Measurements from ENCODE around the gene TUBA4A. TPM values are rescaled to one million over a fixed set of nuclear protein-coding genes. Genes with fewer than 3 reads are reported as not detected.

The TUBA4A gene
- total and polyA plus RNA-seq, 10 of the 15 experiments (the other 5 are each of a cell fraction or from before 2014, with no cell fraction given), result 58.2 to 325 (median 134) TPM

DNA sequence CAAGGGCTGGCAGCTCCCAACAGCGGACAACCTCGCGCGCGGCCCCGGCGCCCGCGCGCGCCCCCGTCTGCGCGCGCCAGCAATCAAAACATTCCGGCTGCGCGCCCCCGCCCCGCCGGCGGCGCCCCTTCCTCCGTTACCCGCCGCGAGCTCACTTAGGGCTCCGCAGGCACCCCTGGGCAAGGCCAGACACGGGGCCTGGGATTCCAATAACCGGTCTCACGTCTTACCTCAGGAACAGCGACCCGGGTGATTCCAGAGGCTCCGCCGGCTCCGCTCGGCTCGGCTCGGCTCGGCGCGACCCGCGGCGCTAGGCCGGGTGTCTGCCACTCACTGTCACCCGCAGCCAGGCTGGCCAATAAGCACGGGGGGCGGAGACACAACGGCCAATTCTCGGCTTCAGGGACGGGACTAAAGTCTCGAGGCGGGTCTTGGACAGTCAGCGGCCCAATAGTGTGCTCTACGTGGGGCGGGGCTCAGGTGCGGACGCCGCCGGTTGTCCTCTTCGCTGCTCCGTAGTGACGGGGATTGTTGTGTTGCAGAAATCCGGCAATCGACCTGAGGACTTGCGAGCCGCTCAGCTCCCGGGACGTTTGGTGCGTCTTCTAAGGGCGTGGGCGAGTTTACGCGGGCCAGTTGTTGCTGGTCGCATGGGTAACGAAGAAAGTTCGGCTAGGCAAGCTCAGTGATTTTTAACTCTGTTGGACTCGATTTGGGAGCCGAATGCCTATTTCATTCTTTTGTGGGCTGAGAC, 24.2 kb downstream of the TUBA4A start, which contains the start of the genes ANKZF1 and ATG9A (continued):
- TF ChIP-seq, protein P1, sequence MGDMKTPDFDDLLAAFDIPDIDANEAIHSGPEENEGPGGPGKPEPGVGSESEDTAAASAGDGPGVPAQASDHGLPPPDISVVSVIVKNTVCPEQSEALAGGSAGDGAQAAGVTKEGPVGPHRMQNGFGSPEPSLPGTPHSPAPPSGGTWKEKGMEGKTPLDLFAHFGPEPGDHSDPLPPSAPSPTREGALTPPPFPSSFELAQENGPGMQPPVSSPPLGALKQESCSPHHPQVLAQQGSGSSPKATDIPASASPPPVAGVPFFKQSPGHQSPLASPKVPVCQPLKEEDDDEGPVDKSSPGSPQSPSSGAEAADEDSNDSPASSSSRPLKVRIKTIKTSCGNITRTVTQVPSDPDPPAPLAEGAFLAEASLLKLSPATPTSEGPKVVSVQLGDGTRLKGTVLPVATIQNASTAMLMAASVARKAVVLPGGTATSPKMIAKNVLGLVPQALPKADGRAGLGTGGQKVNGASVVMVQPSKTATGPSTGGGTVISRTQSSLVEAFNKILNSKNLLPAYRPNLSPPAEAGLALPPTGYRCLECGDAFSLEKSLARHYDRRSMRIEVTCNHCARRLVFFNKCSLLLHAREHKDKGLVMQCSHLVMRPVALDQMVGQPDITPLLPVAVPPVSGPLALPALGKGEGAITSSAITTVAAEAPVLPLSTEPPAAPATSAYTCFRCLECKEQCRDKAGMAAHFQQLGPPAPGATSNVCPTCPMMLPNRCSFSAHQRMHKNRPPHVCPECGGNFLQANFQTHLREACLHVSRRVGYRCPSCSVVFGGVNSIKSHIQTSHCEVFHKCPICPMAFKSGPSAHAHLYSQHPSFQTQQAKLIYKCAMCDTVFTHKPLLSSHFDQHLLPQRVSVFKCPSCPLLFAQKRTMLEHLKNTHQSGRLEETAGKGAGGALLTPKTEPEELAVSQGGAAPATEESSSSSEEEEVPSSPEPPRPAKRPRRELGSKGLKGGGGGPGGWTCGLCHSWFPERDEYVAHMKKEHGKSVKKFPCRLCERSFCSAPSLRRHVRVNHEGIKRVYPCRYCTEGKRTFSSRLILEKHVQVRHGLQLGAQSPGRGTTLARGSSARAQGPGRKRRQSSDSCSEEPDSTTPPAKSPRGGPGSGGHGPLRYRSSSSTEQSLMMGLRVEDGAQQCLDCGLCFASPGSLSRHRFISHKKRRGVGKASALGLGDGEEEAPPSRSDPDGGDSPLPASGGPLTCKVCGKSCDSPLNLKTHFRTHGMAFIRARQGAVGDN (IDR thresholded peaks at IDR 0.05), result no peak
- TF ChIP-seq EP300 (IDR thresholded peaks at IDR 0.05; ENCODE audit: borderline replicate concordance in 1 of 2, control insufficient read depth in 1 of 2, low read depth in 2 of 2, low read length in 2 of 2), result no peak
- TF ChIP-seq KAT2A (conservative IDR thresholded peaks at IDR 0.05; ENCODE audit: control insufficient read depth, low read depth, low read length), result no peak
- TF ChIP-seq FOXK2 (IDR thresholded peaks at IDR 0.05), result peak; percentile 78
- TF ChIP-seq, protein P2, sequence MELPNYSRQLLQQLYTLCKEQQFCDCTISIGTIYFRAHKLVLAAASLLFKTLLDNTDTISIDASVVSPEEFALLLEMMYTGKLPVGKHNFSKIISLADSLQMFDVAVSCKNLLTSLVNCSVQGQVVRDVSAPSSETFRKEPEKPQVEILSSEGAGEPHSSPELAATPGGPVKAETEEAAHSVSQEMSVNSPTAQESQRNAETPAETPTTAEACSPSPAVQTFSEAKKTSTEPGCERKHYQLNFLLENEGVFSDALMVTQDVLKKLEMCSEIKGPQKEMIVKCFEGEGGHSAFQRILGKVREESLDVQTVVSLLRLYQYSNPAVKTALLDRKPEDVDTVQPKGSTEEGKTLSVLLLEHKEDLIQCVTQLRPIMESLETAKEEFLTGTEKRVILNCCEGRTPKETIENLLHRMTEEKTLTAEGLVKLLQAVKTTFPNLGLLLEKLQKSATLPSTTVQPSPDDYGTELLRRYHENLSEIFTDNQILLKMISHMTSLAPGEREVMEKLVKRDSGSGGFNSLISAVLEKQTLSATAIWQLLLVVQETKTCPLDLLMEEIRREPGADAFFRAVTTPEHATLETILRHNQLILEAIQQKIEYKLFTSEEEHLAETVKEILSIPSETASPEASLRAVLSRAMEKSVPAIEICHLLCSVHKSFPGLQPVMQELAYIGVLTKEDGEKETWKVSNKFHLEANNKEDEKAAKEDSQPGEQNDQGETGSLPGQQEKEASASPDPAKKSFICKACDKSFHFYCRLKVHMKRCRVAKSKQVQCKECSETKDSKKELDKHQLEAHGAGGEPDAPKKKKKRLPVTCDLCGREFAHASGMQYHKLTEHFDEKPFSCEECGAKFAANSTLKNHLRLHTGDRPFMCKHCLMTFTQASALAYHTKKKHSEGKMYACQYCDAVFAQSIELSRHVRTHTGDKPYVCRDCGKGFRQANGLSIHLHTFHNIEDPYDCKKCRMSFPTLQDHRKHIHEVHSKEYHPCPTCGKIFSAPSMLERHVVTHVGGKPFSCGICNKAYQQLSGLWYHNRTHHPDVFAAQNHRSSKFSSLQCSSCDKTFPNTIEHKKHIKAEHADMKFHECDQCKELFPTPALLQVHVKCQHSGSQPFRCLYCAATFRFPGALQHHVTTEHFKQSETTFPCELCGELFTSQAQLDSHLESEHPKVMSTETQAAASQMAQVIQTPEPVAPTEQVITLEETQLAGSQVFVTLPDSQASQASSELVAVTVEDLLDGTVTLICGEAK (IDR thresholded peaks at IDR 0.05; ENCODE audit: borderline replicate concordance), result no peak
- TF ChIP-seq DPF2 (IDR thresholded peaks at IDR 0.05), result peak; percentile 100
- no peak for TF ChIP-seq SIX5 (IDR thresholded peaks at IDR 0.05; ENCODE audit: low read depth, low read length, severe bottlenecking)
- peak; percentile 93 for TF ChIP-seq CREM (IDR thresholded peaks at IDR 0.05; ENCODE audit: low read depth)
- TF ChIP-seq, protein P3, sequence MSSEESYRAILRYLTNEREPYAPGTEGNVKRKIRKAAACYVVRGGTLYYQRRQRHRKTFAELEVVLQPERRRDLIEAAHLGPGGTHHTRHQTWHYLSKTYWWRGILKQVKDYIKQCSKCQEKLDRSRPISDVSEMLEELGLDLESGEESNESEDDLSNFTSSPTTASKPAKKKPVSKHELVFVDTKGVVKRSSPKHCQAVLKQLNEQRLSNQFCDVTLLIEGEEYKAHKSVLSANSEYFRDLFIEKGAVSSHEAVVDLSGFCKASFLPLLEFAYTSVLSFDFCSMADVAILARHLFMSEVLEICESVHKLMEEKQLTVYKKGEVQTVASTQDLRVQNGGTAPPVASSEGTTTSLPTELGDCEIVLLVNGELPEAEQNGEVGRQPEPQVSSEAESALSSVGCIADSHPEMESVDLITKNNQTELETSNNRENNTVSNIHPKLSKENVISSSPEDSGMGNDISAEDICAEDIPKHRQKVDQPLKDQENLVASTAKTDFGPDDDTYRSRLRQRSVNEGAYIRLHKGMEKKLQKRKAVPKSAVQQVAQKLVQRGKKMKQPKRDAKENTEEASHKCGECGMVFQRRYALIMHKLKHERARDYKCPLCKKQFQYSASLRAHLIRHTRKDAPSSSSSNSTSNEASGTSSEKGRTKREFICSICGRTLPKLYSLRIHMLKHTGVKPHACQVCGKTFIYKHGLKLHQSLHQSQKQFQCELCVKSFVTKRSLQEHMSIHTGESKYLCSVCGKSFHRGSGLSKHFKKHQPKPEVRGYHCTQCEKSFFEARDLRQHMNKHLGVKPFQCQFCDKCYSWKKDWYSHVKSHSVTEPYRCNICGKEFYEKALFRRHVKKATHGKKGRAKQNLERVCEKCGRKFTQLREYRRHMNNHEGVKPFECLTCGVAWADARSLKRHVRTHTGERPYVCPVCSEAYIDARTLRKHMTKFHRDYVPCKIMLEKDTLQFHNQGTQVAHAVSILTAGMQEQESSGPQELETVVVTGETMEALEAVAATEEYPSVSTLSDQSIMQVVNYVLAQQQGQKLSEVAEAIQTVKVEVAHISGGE (CRISPR knock-in tag; IDR thresholded peaks at IDR 0.05), result no peak
- TF ChIP-seq, protein P4, sequence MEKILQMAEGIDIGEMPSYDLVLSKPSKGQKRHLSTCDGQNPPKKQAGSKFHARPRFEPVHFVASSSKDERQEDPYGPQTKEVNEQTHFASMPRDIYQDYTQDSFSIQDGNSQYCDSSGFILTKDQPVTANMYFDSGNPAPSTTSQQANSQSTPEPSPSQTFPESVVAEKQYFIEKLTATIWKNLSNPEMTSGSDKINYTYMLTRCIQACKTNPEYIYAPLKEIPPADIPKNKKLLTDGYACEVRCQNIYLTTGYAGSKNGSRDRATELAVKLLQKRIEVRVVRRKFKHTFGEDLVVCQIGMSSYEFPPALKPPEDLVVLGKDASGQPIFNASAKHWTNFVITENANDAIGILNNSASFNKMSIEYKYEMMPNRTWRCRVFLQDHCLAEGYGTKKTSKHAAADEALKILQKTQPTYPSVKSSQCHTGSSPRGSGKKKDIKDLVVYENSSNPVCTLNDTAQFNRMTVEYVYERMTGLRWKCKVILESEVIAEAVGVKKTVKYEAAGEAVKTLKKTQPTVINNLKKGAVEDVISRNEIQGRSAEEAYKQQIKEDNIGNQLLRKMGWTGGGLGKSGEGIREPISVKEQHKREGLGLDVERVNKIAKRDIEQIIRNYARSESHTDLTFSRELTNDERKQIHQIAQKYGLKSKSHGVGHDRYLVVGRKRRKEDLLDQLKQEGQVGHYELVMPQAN (conservative IDR thresholded peaks at IDR 0.05), result peak; percentile 91
- peak; percentile 85 for TF ChIP-seq FOS (IDR thresholded peaks at IDR 0.05; ENCODE audit: borderline replicate concordance, extremely low read depth, insufficient read length)
- TF ChIP-seq ETV6 (conservative IDR thresholded peaks at IDR 0.05 in 1 of 2, IDR thresholded peaks at IDR 0.05 in 1 of 2; ENCODE audit: borderline replicate concordance in 1 of 2, low read depth in 1 of 2), result no peak
- no peak for TF ChIP-seq TCF3 (IDR thresholded peaks at IDR 0.05; ENCODE audit: borderline replicate concordance, insufficient read depth, low read depth, low read length)
- TF ChIP-seq STAT1 (conservative IDR thresholded peaks at IDR 0.05), result no peak; the same call in 1 of the 2 replicates

All from GM12878 (cell line).